ENCODE results near the gene SLC16A12. TPM values are rescaled to one million over a fixed set of nuclear protein-coding genes. Genes with fewer than 3 reads are reported as not detected.

SLC16A12 gene
- total RNA-seq, 1 experiment from 2014 or later = 10.9 TPM

GRCh38 chr10:89566992-89567391, 31.6 kb upstream of the SLC16A12 start:
- Mint-ChIP-seq H3K27ac (no peak overlapping the region), H3K36me3 (no peaks in the 10 kb centered on the region), H3K4me1 (peaks cover 32% of the 10 kb centered on the region), H3K4me3 (no peak overlapping the region), H3K9me3 (no peaks in the 10 kb centered on the region), H3K27me3 (ENCODE audit: low read depth) (no peaks in the 10 kb centered on the region)
- ChIA-PET POLR2A (no interaction called here), CTCF (interaction anchor here (1.6 kb wide), 1 partner anchor 138 kb away, joined by 5 read pairs; no protein-coding TSS in a partner anchor)
- ATAC-seq (no peak), DNase-seq (ENCODE audit: low spot score) (no peak)
- no peak for TF ChIP-seq RELA (CRISPR knock-in tag; IDR thresholded peaks at IDR 0.05; ENCODE audit: borderline replicate concordance)
- TF ChIP-seq TCF7 (CRISPR knock-in tag; IDR thresholded peaks at IDR 0.05; ENCODE audit: low read depth) = no peak
- no peak for TF ChIP-seq ZNF138 (CRISPR knock-in tag; conservative IDR thresholded peaks at IDR 0.05)
- no peak for TF ChIP-seq IRF1 (CRISPR knock-in tag; IDR thresholded peaks at IDR 0.05)
- TF ChIP-seq CBFB (CRISPR knock-in tag; IDR thresholded peaks at IDR 0.05; ENCODE audit: low read depth) = no peak
- TF ChIP-seq HMGXB4 (CRISPR knock-in tag; IDR thresholded peaks at IDR 0.05) = no peak
- no peak for TF ChIP-seq ZNF121 (CRISPR knock-in tag; IDR thresholded peaks at IDR 0.05)
- TF ChIP-seq PRRX2 (CRISPR knock-in tag; IDR thresholded peaks at IDR 0.05) = no peak

GRCh38 chr10:89566095-89566950, 30.9 kb upstream of the SLC16A12 start:
- ATAC-seq = no peak
- CTCF ChIA-PET = interaction anchor here (1.6 kb wide), 1 partner anchor 137 kb away, joined by 5 read pairs; no protein-coding TSS in a partner anchor
- DNase-seq (ENCODE audit: low spot score) = no peak
- no peak overlapping the region for H3K4me3 Mint-ChIP-seq
- peaks cover 39% of the 10 kb centered on the region for H3K4me1 Mint-ChIP-seq
- POLR2A ChIA-PET = no interaction called here
- no peak for TF ChIP-seq ATF2 (CRISPR knock-in tag; IDR thresholded peaks at IDR 0.05; ENCODE audit: borderline replicate concordance, low read depth)
- H3K27me3 Mint-ChIP-seq (ENCODE audit: low read depth) = no peaks in the 10 kb centered on the region
- no peaks in the 10 kb centered on the region for H3K36me3 Mint-ChIP-seq
- H3K27ac Mint-ChIP-seq = no peak overlapping the region
- no peaks in the 10 kb centered on the region for H3K9me3 Mint-ChIP-seq

GRCh38 chr10:89565180-89565579, 29.8 kb upstream of the SLC16A12 start:
- H3K27ac Mint-ChIP-seq = no peak overlapping the region
- ATAC-seq = no peak
- 0 out of 2 replicates have a peak, but pooled peaks cover 4% of the 10 kb centered on the region for H3K9me3 Mint-ChIP-seq
- H3K36me3 Mint-ChIP-seq = no peaks in the 10 kb centered on the region
- CTCF ChIA-PET = interaction anchor here (0.6 to 1.2 kb wide), 3 partner anchors 31 to 346 kb away, joined by 3 to 5 read pairs (median 4); no protein-coding TSS in a partner anchor
- H3K4me3 Mint-ChIP-seq = no peak overlapping the region
- no peak for TF ChIP-seq NR3C1 (CRISPR knock-in tag; conservative IDR thresholded peaks at IDR 0.05; ENCODE audit: low read depth)
- no peak for TF ChIP-seq JAZF1 (CRISPR knock-in tag; IDR thresholded peaks at IDR 0.05)
- no peak for TF ChIP-seq ATF6 (CRISPR knock-in tag; IDR thresholded peaks at IDR 0.05)
- POLR2A ChIA-PET = no interaction called here
- no peaks in the 10 kb centered on the region for H3K27me3 Mint-ChIP-seq (ENCODE audit: low read depth)
- H3K4me1 Mint-ChIP-seq = peaks cover 44% of the 10 kb centered on the region
- DNase-seq (ENCODE audit: low spot score) = no peak
